ENCODE results near the gene TBC1D8.

GRCh38 chr2:101116841-101117552 is 34.2 kb downstream of the TBC1D8 start:
- TF ChIP-seq, protein P1, sequence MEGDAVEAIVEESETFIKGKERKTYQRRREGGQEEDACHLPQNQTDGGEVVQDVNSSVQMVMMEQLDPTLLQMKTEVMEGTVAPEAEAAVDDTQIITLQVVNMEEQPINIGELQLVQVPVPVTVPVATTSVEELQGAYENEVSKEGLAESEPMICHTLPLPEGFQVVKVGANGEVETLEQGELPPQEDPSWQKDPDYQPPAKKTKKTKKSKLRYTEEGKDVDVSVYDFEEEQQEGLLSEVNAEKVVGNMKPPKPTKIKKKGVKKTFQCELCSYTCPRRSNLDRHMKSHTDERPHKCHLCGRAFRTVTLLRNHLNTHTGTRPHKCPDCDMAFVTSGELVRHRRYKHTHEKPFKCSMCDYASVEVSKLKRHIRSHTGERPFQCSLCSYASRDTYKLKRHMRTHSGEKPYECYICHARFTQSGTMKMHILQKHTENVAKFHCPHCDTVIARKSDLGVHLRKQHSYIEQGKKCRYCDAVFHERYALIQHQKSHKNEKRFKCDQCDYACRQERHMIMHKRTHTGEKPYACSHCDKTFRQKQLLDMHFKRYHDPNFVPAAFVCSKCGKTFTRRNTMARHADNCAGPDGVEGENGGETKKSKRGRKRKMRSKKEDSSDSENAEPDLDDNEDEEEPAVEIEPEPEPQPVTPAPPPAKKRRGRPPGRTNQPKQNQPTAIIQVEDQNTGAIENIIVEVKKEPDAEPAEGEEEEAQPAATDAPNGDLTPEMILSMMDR (IDR thresholded peaks at IDR 0.05) = no peak
- TF ChIP-seq POLR2A (IDR thresholded peaks at IDR 0.05) = no peak

Data from testis (tissue), 2 donors.